Fibroblast of peridontal ligament (primary cell): ENCODE results near the gene GDF2.

ENCODE experiments used
- DNase-seq: peaks from one replicate; pipeline ENCODE4 v3.0.0-alpha.2; 2010; ENCODE audit errors: extremely low read depth

The GDF2 gene

DNA sequence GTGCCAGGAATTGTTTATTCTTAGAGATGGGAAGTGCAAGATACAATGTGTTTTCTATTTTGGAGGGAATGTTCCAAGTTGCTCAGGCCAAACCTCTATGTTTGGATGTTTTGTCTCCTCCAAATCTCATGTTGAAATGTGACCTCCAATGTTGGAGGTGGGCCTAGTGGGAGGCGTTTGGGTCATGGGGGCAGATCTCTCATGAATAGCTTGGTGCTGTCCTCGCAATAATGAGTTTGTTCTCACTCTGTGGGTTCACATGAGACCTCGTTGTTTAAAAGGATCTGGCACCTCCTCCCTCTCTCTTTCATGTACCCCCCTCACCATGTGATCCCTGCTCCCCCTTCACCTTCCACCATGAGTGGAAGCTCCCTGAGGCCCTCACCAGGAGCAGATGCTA lies 30.6 kb upstream of the GDF2 start:
- no peak for DNase-seq

DNA sequence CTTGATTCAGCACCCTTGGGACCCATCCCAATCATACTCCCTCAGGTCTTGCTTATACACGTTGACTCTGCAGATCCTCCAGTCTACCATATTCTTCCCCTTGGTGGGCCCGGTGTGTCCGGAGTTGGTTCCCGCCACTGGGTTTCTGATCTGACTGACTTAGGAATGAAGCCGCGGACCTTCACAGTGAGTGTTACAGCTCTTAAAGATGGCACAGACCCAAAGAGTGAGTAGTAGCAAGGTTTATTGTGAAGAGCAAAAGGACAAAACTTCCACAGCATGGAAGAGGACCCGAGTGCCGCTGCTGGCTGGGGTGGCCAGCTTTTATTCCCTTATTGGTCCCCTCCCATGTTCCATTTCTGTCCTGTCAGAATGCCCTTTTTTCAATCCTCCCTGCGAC lies 28.2 kb upstream of the GDF2 start:
- DNase-seq, result no peak

DNA sequence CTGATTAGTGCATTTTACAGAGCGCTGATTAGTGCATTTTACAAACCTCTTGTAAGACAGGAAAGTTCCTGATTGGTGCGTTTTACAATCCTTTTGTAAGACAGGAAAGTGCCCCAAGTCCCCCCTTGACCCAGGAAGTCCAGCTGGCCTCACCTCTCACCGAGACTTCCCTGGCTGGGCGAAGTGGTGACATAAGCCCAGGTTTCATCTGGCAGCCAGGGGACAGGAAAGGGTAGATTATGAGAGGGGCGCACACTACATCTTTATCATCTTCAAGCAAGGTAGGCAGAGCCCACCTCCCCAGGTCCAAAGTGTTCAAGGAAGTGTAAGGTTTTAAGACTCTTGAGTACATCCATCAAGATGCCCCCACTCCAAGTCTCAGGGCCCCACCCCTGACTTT lies 27.8 kb upstream of the GDF2 start:
- no peak for DNase-seq

DNA sequence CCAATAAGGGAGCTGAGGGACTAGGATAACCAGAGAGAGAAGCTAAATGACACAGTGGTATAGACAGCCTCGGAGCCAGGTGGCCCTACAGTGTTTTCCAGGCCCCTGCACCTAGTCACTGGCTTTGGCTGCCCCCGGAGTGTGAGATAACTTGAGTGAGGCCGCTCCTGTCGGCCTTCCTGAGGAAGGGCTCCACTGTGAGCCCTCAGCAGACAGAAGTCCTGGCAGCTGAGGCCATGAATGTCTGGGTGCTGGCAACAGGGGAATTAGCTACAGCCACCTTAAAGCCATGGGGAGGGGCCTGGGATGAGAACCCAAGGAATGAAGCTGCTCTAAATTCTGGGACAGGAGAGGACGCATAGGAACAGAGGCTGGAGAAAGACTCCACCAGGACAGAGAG lies 26.8 kb upstream of the GDF2 start:
- DNase-seq, result no peak

DNA sequence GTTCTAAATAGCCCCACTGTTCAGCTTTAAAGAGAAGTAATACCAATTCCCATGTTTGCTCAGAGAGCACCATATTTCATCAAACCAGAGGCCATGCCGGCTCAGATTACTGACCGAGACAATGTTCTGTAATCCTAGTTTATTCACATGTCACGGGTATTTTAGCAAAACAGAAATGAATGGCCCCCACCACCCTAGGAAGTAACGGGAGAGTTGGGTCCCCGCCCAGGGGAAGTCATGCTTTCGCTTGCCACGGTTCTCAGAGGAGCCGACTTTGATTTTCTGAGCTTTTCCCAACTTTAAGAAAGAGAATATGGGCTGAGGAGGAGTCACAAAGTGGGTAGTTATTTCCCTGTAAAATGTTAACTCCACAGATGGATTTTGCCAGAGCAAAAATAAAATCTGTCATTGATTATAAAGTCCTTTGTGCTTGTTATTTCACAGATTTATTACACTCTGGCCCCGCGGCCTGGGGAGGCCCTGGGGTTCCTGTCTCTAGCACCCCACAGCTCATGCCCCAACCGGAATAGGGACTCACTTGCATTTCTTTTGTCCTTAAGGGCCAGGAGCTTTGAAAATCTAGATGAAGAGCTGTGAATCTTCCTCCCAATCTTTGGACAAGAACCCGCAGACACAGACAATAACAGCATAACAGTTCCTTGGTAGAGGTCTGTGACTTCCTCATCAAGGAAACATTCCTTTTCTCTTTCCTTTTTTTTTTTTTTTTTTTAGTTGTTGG lies 25.9 kb upstream of the GDF2 start:
- no peak for DNase-seq

DNA sequence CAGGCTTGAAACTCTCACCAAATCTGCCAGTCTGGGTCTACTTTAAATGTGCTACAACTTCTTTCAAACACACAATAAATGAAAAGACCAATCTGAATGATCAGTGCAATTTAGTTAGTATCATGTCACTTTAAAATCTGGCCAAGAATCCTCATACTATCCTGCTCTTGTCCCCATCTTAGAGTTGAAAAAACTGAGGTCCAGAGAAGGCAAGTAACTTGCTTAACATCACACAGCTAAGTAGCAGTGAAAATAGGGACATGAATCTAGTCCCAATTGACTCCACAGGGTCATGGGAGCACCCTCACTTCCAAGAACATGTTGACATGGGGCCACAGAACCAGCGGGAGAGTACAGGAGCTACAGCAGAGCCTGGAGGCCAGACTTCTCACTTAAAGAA lies 25.3 kb upstream of the GDF2 start:
- DNase-seq, result no peak

DNA sequence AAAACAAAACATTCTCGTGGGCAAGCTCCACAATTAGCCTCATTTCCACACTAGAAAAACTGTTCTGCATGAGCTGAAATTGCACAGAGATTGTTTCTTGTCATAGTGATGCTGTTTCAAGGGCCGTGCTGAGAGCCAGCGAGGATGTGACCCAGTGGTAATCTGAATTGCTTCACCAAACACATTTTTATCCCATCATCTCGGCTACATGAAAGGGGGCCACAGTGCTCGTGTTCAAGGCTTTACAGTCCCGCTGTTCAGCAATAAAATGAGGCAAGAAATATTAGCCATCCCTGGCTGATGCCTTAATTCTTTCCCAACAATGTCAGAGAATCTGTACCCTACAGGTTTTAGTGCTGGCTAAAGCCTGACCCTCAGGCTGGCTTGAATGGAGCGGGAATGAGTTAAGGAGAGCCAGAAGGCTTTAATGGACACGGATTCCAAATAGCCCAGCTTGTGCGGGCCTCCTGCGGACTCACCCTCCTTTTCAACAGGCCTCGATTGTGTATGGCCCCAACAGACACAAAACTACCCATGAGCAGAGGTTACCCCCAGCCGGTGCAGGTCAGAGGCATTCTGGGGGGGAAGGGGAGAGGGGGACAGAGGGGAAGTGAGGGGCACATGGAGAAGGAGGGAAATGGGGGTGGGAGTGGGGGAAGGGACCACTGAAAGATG lies 24.3 kb upstream of the GDF2 start:
- no peak for DNase-seq

DNA sequence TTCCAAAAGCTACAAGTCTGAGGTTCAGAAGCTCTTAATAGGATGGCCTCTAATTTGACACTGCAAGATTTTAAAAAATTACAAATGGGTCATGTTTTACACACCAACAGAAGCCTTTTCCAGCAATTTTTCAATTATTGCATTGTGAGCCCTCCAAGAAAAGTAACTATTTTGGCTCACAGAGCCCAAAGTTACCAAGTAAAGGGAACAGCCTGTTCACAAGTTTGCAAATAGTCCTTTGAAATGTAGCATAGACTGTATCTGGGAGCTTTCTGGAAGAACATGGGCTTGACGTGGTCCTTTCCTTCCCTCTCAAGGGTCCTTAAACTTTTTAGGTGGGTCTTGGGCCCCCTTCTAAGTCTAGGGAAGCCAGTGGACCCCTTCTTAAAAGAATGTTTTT lies 23.5 kb upstream of the GDF2 start:
- DNase-seq, result no peak

DNA sequence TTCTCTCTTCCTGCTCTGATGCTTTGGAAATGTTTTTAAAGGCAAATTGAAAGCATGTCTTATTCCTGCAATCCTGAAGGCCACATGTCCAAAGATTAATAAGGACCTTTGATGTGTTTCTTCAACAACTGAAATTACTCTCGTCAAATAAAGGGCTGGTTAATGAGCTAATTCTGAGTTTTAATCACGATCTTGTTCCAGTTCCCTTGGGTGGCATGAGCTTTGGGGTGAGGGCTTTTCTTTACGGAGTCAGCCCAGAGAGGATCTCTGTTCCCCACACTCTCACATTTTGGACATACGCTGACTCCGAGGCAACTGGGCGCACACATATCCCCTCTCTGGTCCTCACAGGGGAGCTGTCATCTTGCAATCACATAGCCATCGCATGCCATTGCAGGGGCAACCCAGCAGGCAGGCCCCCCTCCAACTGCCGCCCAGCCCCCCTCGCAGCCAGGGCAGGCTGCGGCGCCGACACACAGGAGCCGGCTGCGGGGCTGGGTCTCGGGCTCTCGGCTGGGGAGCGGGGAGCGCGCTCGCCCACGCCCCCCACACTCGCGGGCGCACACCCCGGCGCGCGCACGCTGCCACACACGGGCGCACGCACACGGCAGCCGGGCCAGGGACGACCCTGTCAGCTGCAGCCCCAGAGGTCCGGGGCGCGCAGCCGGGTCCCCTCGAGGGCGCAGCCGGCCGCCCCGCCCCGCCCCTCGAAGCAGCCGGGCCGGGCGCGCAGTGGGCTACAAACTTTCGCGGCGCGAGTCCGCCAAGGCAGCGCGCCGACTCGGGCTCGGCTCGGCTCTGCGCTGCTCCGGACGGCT lies 22.4 kb upstream of the GDF2 start, which contains the start of gene GDF10:
Gene GDF10, plus strand, starts transcription at position 587 of the 818 bp plus-strand sequence. CDS start 455 bp downstream, outside the sequence.
- no peak for DNase-seq

DNA sequence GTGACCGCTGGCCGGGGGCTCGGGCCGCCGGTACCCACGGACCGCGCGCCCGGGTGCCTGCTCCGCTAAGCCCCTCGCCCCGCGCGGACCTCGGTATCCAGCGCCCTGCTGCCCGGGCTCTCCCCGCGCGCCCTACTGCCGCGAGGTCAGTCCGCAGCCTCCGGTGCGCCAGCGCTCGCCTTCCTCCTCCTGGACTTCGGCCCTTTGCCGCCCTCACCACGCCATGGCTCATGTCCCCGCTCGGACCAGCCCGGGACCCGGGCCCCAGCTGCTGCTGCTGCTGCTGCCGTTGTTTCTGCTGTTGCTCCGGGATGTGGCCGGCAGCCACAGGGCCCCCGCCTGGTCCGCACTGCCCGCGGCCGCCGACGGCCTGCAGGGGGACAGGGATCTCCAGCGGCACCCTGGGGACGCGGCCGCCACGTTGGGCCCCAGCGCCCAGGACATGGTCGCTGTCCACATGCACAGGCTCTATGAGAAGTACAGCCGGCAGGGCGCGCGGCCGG lies 21.8 kb upstream of the GDF2 start:
- no peak for DNase-seq

DNA sequence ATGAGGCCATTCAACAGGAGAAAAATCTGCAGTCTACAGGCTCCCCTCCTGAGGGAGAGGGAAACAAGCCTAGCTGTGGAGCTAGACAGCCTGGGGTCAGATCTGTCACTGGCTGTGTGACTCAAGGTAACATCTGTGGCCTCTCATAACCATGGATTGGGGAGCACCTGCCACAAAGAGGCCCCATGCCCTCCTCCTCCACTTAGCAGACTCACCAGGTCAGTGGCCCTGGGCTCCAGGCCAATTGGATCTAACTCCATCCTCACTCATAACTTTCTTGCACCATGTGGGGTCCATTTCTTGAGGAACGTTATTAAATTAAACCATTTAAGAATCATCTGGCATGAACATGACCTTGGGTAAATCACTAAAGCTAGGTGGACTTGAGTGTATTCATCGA lies 20.4 kb upstream of the GDF2 start:
- DNase-seq, result no peak

DNA sequence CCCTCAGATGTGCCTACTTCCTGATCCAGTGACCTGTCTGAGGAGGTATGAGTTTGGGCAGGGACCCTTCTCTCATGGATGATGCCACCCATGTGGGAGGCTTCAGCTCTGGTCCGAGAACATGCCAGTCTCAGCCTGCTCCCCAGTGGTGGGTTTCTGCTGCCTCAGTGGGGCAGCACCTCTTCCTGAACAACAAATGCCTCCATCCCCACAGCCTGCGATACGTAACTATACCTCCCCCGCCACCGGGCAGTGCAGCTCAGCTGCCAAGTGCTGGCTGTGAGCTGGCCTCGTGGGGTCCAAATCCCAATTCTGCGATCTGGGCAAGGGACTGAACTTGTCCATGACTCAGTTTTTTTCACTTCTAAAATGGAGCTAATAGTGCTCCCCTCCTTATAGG lies 19.1 kb upstream of the GDF2 start:
- DNase-seq, result no peak

DNA sequence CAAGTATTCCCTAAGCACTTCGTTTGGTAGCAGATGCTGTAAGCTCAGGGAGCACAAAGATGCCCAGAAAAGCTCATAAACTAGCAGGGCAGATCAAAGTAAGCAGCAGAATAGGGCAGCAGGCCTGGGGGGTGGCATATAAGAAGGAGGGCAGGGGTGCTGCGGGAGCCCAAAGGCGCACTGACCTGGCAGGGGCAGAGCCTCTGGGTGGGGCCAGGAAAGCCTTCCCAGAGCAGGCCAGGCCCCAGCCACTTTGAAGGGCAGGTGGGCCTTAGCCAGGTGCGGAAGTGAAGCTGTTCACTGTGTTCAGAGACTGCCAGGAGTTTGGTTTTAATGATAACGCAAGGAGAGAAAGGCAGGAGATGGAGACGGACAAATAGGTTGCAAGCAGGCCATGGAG lies 18.4 kb upstream of the GDF2 start:
- no peak for DNase-seq

DNA sequence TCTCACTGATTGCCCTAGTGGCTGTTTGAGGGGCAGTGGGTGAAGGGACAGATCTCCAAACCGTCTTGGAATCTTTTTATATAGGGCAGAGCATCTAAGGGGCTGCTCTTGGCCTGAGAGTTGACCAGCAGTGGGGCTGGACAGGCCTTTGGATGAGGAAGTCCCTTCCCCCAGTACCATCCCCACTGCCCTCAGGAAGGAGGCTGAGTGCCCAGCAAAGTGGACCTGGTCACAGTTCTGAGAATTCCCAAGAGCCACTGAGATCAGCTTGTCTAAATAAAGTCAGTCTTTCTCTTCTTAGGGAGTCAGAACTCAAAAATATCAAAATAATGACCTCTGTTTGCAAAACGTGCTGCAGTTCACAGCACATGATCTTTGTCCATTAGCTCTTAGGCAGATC lies 16.7 kb upstream of the GDF2 start:
- no peak for DNase-seq

DNA sequence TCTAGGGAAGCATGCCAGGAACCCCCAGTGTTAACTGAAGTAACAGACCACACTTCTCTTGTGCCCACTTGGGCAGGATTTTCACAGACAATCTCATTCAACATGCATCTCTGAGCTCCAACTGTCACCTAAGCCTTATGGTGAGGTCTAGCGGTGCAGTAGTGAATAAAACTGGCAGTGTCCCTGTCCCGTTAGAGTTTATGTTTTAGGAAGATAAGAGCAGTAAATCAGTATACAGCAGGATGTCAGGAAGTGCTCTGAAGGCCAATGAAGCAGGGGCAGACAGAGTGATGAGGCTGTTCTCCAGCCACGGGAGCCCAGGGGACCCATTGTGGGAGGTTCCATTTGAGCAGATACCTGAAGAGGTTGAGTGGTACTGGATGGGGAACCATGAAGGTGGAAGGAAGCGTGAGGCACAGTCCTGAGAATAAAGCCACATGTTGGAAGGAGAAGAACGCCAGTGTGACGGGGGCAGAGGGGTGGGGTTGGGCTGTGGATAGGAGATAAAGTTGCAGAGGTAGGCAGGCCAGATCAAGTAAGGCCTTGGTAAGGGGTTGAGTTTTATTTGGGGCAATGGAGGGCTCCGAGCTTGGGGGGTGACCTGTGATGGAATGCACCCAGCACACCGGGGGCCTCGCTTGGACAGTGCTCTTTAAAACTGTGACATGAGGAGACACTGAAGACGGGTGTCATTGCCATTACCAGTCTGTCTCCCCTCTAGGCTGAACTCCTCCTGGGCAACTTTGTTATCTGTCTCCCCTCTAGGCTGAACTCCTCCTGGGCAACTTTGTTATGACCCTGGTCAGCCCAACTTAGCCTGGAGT lies 15.7 kb upstream of the GDF2 start:
- DNase-seq, result no peak

DNA sequence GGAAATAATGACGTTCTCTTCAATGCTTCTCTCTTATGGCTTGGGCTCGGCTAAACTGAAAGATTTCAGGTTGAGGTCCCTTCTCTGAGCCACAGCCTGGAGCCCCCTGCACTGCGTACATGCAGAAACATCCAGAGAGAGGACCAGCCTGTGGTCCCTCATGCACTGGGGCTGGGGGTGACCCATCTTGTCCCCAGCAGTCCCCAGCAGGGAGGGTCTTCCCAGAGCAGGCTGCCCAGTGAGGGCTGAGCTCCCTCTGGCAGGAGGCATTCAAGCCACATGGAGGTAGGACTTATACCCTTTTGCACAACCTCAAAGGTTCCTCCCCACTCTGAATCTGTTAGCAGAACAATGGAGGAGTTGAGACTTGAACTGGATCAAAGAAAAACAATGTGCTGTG lies 14.9 kb upstream of the GDF2 start:
- DNase-seq, result no peak

DNA sequence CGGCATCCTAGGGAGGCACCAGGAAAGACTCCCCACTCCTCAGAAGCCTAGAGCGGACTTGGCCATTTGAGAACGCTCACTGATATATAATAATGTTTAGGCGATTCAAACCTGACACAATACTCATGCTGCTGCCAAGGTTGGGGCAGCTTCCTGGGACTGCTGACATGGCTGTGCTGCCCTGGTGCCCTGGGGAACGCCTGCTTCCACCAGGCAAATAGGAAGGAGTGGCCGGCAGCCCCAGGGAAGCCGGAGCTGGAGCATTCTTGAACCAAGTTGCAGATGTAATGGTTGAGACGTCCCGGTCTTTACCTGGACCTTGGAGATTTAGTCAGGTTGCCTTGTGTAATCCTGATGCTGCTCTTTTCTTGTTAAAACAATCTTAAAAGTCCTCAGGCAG lies 13.5 kb upstream of the GDF2 start:
- DNase-seq, result no peak

DNA sequence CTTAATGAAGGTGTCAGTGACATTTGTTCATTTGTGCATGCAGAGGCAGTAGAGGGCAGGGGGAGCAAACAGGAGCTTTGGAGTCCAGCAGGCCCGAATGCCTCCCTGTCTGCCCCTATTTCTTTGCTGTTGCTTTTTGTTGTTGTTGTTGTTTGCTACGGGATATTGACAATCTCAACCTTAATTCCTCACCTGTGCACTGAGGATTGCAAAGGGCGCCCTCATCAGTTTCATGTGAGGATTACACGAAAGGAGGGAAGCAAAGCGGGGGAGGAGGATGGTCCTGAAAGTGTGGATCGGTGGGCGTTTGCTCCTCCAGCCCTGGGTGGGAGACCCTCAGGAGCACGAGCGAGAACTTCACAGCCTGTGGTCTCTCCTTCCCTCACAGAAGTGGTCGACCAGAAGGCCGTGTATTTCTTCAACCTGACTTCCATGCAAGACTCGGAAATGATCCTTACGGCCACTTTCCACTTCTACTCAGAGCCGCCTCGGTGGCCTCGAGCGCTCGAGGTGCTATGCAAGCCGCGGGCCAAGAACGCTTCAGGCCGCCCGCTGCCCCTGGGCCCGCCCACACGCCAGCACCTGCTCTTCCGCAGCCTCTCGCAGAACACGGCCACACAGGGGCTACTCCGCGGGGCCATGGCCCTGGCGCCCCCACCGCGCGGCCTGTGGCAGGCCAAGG lies 12.7 kb upstream of the GDF2 start:
- DNase-seq, result no peak

DNA sequence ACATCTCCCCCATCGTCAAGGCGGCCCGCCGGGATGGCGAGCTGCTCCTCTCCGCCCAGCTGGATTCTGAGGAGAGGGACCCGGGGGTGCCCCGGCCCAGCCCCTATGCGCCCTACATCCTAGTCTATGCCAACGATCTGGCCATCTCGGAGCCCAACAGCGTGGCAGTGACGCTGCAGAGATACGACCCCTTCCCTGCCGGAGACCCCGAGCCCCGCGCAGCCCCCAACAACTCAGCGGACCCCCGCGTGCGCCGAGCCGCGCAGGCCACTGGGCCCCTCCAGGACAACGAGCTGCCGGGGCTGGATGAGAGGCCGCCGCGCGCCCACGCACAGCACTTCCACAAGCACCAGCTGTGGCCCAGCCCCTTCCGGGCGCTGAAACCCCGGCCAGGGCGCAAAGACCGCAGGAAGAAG lies 12.2 kb upstream of the GDF2 start:
- no peak for DNase-seq

DNA sequence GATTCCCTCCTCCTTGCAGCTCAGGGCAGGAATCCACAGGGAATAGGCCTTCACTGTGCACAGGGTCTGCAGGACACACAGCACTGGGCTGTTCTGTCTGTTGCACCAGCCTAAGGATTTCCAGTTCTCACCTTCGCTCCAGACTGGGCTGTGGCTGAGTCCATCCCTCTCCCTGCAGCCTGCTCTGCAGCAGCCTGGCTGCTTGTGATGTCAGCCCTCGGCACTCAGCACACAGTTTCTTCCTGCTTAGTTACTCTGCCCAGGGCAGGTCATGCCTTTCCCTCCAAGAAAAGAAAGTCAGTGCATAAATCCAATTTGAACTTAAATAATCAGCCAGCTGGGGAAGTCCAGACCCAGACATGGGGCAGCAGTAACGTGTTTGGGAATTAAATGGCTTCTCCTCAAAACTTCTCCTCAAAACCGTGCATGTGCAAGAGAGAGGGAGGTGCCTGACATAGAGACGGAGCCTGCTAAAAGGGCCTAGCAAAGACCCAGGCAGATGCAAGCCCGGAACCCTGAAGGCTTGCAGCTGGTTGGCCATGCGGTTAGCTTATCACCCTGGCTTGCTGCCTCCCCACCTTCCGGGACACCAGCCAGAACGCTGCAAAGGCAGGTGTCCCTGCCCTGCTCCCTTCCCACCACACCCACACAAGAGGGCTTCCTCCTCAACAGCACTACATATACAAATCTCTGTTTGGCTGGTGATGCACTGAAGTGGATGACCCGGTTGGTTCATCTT lies 10.9 kb upstream of the GDF2 start:
- no peak for DNase-seq
